ENCODE data around the gene IL17REL.

- TF ChIP-seq CTCF (conservative IDR thresholded peaks at IDR 0.05; ENCODE audit: low read length) (no peak), EZH2phosphoT487 (IDR thresholded peaks at IDR 0.05; ENCODE audit: borderline replicate concordance) (no peak)
Measured at GRCh38 chr22:49996518-49997250, 15.9 kb downstream of the IL17REL start.
